Heart right ventricle (tissue), 16 donors: Measurements from ENCODE around the gene G2E3. TPM values are rescaled to one million over a fixed set of nuclear protein-coding genes. Genes with fewer than 3 reads are reported as not detected.

Experiments used
- ATAC-seq, 8 donors: fragments of 200-7000 bp; cut with Tn5 transposase; one replicate each; pipeline ENCODE4 v1.9.1; 2020; ENCODE audit warnings: mild to moderate bottlenecking in 8 of 8, moderate library complexity in 8 of 8, moderate number of reproducible peaks in 1 of 8
- DNase-seq, 2 donors: peaks; one replicate each; pipeline ENCODE4 v3.0.0-alpha.2; 2020
- H3K27ac ChIP-seq, 10 donors: fragments of 200-600 bp; sonication (generic) in 2 of 10; one replicate each; pipeline versions ENCODE4 v1.5.0 to v1.8.0; 2020 to 2022; ENCODE audit warnings: mild to moderate bottlenecking in 3 of 10
- H3K27me3 ChIP-seq, 7 donors: fragments of 200-600 bp; one replicate each; pipeline ENCODE4 v1.8.0; 2021 to 2022; ENCODE audit warnings: mild to moderate bottlenecking in 2 of 7
- H3K36me3 ChIP-seq, 9 donors: fragments of 200-600 bp; sonication (generic) in 1 of 9; one replicate each; pipeline versions ENCODE4 v1.5.0 to v1.8.0; 2020 to 2022; ENCODE audit warnings: mild to moderate bottlenecking in 2 of 9
- H3K4me1 ChIP-seq, 9 donors: fragments of 200-600 bp; sonication (generic) in 1 of 9; one replicate each; pipeline versions ENCODE4 v1.5.0 to v1.8.0; 2020 to 2022; ENCODE audit warnings: mild to moderate bottlenecking in 4 of 9
- H3K4me3 ChIP-seq, 10 donors: fragments of 200-600 bp; sonication (generic) in 2 of 10; one replicate each; pipeline versions ENCODE4 v1.5.0 to v1.8.0; 2020 to 2022; ENCODE audit warnings: mild to moderate bottlenecking in 7 of 10, moderate library complexity in 2 of 10
- H3K9me3 ChIP-seq, 11 donors: fragments of 200-600 bp in 10 of 11; sonication (generic) in 2 of 11; one replicate each; pipeline versions ENCODE4 v1.5.0 to v1.8.0; 2013 to 2022; ENCODE audit warnings: mild to moderate bottlenecking in 2 of 11, control low read depth in 1 of 11, moderate library complexity in 1 of 11
- WGBS, 2 donors: extraction: QIAGEN DNeasy Blood & Tissue Kit; methylation state at CpG; one replicate each; pipeline ENCODE4 v1.1.7; 2013; ENCODE audit warnings: inconsistent platforms in 1 of 2; 5-methylcytosine and 5-hydroxymethylcytosine counted together
- intact Hi-C, 10 donors: fragments of 100-400 bp; cut with DNase I; formaldehyde crosslinking; loops; one replicate each; pipeline versions ENCODE4 v1.11.1 to v1.14.2; 2022
- polyA plus RNA-seq, 2 donors: library from polyadenylated mRNA; stranded (reverse); fragments of 200-250 nt; gene quantifications; one replicate each; pipeline ENCODE4 v1.2.3, GENCODE V29; 2013
- total RNA-seq, 10 donors: library from RNA; stranded (reverse); fragmentation: NEBNext Ultra II Directional in 3 of 10; extraction: Animal tissue kit (Norgen Biotek cat#: 25700) in 3 of 10; gene quantifications; one replicate each; pipeline versions ENCODE4 v1.2.1 to v1.2.4, GENCODE V29; 2021 to 2023
- TF ChIP-seq, protein P1 (sequence below), 9 donors: fragments of 200-600 bp; sonication (generic) in 2 of 9; IDR thresholded peaks; one replicate each; pipeline versions ENCODE4 v1.5.0 to v1.8.0; 2021 to 2022; ENCODE audit warnings: antibody characterized with exemption in 9 of 9, mild to moderate bottlenecking in 5 of 9, moderate library complexity in 1 of 9
- donor health status: Arrhythmogenic right ventricular cardiomyopathy.
- donor health status: ischemic (EF 13 %, LVEDD 7.1; RV severe dilation, severe dysfunction).
- donor health status: healthy with polysubstance abuse.
- donor health status: DM: no; HTN: yes; CAD: no.
- donor health status: DM: no; HTN: no; CAD: no.
- donor health status: ischemic (EF 25% LVEDD 6.9; RV normal size, moderate dysfunction).
- donor health status: ischemic (EF 25% LVEDD 5.7; RV mildly dilated, moderate dysfunction).
- donor health status: healthy.
- donor health status: DM: yes; HTN: yes; CAD: no.
- donor health status: Ischemic cardiomyopathy.
- donor health status: ischemic (EF 35%, LVEDD 5.7; RV mildly dilated, moderate dysfunction).
- donor health status: nonischemic (EF 11% LVEDD 7.7; RV severe dilation, severe dysfunction).
- donor health status: DM: yes; HTN: yes; CAD: no.
- donor health status: PGD.
- donor health status: ischemic (EF 29% LVEDD 5.4; RV normal size, mild dysfunction).
- donor health status: nonischemic (EF 23%, LVEDD 6.1; RV moderate dilation, normal function).

Gene G2E3
- total and polyA plus RNA-seq, 12 donors: 2.6 to 11.0 (median 8.5) TPM

DNA sequence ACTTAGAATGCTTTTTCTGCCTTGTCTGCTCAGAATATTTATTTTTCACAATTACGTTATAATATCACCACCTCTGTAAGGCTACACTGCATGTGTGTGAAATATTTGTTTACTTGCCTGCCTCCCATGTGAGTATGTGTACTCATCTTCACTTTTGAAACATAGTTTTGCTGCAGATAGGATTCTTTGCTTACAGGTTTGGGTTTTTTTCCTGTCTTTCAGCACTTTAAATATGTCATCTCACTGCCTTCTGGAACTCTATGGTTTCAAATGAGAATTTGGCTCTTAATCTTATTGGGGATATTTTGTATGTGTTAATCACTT is 10.9 kb downstream of the G2E3 start:
- Histone ChIP-seq H3K36me3 (no peaks in the 10 kb centered on the region), H3K4me1 (peaks cover 0 to 25% (median 0%) of the 10 kb centered on the region in 9 donors), H3K27me3 (no peaks in the 10 kb centered on the region), H3K27ac (no peak overlapping the region), H3K9me3 (no peaks in the 10 kb centered on the region), H3K4me3 (no peak overlapping the region)
- intact Hi-C loops: no loop called here
- TF ChIP-seq, protein P1, sequence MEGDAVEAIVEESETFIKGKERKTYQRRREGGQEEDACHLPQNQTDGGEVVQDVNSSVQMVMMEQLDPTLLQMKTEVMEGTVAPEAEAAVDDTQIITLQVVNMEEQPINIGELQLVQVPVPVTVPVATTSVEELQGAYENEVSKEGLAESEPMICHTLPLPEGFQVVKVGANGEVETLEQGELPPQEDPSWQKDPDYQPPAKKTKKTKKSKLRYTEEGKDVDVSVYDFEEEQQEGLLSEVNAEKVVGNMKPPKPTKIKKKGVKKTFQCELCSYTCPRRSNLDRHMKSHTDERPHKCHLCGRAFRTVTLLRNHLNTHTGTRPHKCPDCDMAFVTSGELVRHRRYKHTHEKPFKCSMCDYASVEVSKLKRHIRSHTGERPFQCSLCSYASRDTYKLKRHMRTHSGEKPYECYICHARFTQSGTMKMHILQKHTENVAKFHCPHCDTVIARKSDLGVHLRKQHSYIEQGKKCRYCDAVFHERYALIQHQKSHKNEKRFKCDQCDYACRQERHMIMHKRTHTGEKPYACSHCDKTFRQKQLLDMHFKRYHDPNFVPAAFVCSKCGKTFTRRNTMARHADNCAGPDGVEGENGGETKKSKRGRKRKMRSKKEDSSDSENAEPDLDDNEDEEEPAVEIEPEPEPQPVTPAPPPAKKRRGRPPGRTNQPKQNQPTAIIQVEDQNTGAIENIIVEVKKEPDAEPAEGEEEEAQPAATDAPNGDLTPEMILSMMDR (IDR thresholded peaks at IDR 0.05): no peak
- DNase-seq (no peak), ATAC-seq (no peak)
- WGBS, 2 donors: 91 to 96% methylated on average over 1 of the region's 1 CpG

DNA sequence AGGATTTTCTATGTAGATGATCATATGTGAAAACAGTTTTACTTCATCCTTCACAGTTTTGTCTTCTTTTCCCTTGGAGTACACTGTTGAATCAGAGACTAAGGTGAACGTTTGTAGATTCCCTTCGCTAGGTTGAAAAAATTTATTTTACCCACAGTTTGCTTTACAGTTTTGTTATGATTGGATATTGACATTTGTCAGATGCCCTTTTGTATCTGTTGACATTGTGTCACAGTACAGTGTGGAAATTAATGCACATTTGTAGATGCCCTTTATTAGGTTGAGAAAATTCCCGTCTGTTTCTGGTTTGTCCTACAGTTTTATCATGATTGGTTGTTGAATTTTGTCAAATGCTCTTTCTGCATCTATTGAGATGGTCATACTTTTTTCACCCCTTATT is 13.3 kb downstream of the G2E3 start:
- Histone ChIP-seq H3K27me3 (no peaks in the 10 kb centered on the region), H3K9me3 (no peaks in the 10 kb centered on the region), H3K36me3 (no peaks in the 10 kb centered on the region), H3K4me3 (no peak overlapping the region), H3K4me1 (peaks cover 0 to 22% (median 0%) of the 10 kb centered on the region in 9 donors), H3K27ac (no peak overlapping the region)
- TF ChIP-seq, protein P1 (IDR thresholded peaks at IDR 0.05): no peak
- ATAC-seq (no peak), DNase-seq (no peak)
- intact Hi-C loops: no loop called here
- 93 to 96% methylated on average over 3 of the region's 3 CpGs for WGBS, 2 donors

DNA sequence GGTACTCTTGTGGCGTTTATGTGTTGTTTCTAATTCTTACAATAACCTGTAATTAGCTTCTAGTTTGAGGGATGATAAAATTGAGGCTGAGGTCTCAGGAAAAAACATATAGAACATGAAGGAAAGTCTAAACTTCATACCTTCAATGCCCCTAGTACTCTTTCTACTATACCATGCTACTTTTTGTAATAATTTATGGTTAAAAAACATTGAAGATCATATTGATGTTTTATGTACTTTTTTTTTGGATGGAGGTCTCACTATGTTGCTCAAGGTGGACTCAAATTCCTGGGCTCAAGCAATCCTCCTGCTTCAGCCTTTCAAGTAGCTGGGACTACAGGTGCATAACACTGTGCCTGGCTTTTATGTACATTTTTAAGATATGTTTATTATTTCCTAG is 13.8 kb downstream of the G2E3 start:
- TF ChIP-seq, protein P1 (IDR thresholded peaks at IDR 0.05): no peak
- 95 to 97% methylated on average over 1 of the region's 1 CpG for WGBS, 2 donors
- Histone ChIP-seq H3K27ac (no peak overlapping the region), H3K36me3 (no peaks in the 10 kb centered on the region), H3K9me3 (no peaks in the 10 kb centered on the region), H3K4me1 (peaks cover 0 to 24% (median 0%) of the 10 kb centered on the region in 9 donors), H3K27me3 (no peaks in the 10 kb centered on the region), H3K4me3 (no peak overlapping the region)
- ATAC-seq: no peak
- intact Hi-C loops: no loop called here
- DNase-seq: no peak

DNA sequence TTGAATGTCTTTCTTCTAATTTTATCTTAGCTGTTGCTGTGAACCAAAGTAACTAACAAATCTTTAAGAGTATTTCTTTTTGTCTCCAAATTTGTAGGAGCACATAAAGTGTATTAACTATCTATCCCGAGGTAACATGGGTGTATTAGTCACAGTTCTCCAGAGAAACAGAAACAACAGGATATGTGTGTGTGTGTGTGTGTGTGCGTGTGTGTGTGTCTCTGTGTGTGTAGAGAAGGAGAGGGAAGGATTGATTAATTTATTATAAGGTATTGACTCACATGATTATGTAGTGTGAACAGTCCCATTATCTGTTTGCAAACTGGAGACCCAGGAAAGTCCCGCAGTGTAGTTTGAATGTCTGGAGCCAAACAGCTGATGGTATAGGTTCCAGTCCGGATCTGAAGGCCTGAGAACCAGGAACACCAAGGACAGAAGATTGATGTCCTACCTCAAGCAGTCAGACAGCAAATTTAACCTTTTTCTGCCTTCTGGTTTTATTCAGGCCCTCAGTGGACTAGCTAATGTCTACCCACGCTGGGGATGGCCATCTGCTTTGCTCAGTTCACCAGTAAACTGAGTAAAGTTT is 14.4 kb downstream of the G2E3 start:
- TF ChIP-seq, protein P1 (IDR thresholded peaks at IDR 0.05): no peak
- no peaks in the 10 kb centered on the region for H3K9me3 ChIP-seq
- H3K4me3 ChIP-seq: no peak overlapping the region
- no peak overlapping the region for H3K27ac ChIP-seq
- no peak for ATAC-seq
- H3K36me3 ChIP-seq: no peaks in the 10 kb centered on the region
- H3K4me1 ChIP-seq: peaks cover 0 to 24% (median 0%) of the 10 kb centered on the region in 9 donors
- no peaks in the 10 kb centered on the region for H3K27me3 ChIP-seq
- intact Hi-C loops: no loop called here
- no peak for DNase-seq
- WGBS, 2 donors: 78 to 86% methylated on average over 5 of the region's 5 CpGs
